ENCODE results near the gene SH3RF1.

DNA sequence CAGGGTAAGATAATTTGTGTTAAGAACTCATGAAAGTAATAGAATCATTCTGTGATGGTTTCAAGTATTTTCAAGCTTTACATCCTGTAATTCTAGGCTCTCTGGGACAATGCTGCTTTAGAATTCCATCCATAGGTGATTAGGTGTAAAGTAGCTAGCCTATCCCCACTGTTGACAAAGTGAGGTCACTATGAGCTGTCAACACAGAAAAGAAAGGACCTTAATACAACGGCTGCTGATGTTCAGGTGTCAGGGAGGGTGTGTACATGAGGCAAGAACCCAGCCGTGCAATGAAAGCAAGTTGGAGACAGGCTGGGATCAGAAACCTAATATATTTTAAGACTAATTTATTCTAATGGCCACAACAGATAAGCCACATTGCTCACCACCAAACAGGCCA is 36.8 kb upstream of the SH3RF1 start:
- TF ChIP-seq POLR2A (IDR thresholded peaks at IDR 0.05; ENCODE audit: insufficient read depth in 1 of 2, low read depth in 2 of 2, low read length in 2 of 2): no peak
- no peak for TF ChIP-seq ZBTB7A (CRISPR knock-in tag; IDR thresholded peaks at IDR 0.05)
- no peak for TF ChIP-seq CHD2 (IDR thresholded peaks at IDR 0.05; ENCODE audit: low read depth, low read length)
- TF ChIP-seq TP53 (CRISPR knock-in tag; conservative IDR thresholded peaks at IDR 0.05): no peak
- TF ChIP-seq NFRKB (IDR thresholded peaks at IDR 0.05): no peak
- TF ChIP-seq GABPB1 (CRISPR knock-in tag; IDR thresholded peaks at IDR 0.05): no peak

Data from HepG2 (cell line).